Ovary (tissue), 3 donors: ENCODE results near the gene CA14.
"Not testable (repeated sequence)": the region's sequence is repeated elsewhere in the genome, so short reads cannot be mapped to it uniquely, and the experiment has no call there.

ENCODE experiments used
- EP300 ChIP-seq: sonication (generic); formaldehyde crosslinking; IDR thresholded peaks from one replicate; pipeline ENCODE4 v1.6.1; 2017; ENCODE audit warnings: antibody characterized with exemption
- POLR2A ChIP-seq: fragments of 450-650 bp; IDR thresholded peaks from one replicate; pipeline ENCODE4 v1.6.1; 2017; ENCODE audit warnings: antibody characterized with exemption, mild to moderate bottlenecking, moderate library complexity
- TF ChIP-seq, protein P1 (sequence below), 3 donors: fragments of 450-650 bp in 2 of 3; fragments of 200-600 bp in 1 of 3; IDR thresholded peaks; one replicate each; pipeline versions ENCODE4 v1.5.1 to v1.8.0; 2016 to 2022; ENCODE audit warnings: antibody characterized with exemption in 3 of 3, mild to moderate bottlenecking in 1 of 3
- donor health status: DM: no; HTN: no; CAD: no.

DNA sequence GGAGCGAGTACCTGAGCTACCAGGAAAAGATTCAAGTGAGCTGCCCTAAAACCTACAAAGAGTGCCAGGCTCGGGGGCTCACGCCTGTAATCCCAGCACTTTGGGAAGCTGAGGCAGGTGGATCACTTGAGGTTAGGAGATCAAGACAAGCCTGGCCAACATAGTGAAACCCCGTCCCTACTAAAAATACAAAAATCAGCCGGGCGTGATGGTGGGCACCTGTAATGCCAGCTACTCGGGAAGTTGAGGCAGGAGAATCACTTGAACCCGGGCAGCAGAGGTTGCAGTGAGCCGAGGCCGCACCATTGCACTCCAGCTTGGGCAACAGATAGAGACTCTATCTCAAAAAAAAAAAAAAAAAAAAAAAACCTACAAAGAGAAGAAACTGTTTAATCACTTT, 24.7 kb upstream of the CA14 start:
- TF ChIP-seq, protein P1, sequence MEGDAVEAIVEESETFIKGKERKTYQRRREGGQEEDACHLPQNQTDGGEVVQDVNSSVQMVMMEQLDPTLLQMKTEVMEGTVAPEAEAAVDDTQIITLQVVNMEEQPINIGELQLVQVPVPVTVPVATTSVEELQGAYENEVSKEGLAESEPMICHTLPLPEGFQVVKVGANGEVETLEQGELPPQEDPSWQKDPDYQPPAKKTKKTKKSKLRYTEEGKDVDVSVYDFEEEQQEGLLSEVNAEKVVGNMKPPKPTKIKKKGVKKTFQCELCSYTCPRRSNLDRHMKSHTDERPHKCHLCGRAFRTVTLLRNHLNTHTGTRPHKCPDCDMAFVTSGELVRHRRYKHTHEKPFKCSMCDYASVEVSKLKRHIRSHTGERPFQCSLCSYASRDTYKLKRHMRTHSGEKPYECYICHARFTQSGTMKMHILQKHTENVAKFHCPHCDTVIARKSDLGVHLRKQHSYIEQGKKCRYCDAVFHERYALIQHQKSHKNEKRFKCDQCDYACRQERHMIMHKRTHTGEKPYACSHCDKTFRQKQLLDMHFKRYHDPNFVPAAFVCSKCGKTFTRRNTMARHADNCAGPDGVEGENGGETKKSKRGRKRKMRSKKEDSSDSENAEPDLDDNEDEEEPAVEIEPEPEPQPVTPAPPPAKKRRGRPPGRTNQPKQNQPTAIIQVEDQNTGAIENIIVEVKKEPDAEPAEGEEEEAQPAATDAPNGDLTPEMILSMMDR (IDR thresholded peaks at IDR 0.05): not testable (repeated sequence)
- TF ChIP-seq POLR2A, EP300: not testable (repeated sequence)
